HCT116 (cell line): Measurements from ENCODE around the gene GDI1. TPM values are rescaled to one million over a fixed set of nuclear protein-coding genes. Genes with fewer than 3 reads are reported as not detected.

Experiments
- ATAC-seq: fragments of 200-7000 bp; cut with Tn5 transposase; 2 replicates; pipeline ENCODE4 v1.9.1; 2020; ENCODE audit warnings: mild to moderate bottlenecking, moderate library complexity
- BruUV-seq: library from RNA; stranded (reverse); fragments of 400-500 nt; replicated peaks from 2 replicates; lab custom pipeline; 2021; lab: Mats Ljungman, UMichigan
- CTCF ChIA-PET: fragments of 300-600 bp; sonication (Branson Sonifier 250); formaldehyde crosslinking; loops from one replicate; lab custom pipeline; 2021; ENCODE audit warnings: antibody characterized with exemption; lab: Charles Lee
- POLR2A ChIA-PET: fragments of 300-600, 350-600 bp; sonication (Branson Sonifier 250); formaldehyde crosslinking; loops from one replicate; lab custom pipeline; 2021; ENCODE audit warnings: antibody characterized with exemption; lab: Charles Lee
- RAD21 ChIA-PET, 2 experiments: fragments of 300-600 bp; sonication (Branson Sonifier 250); formaldehyde crosslinking; loops; one replicate each; lab custom pipeline; 2023; ENCODE audit warnings: low total read pairs in 2 of 2; ENCODE audit not compliant: uncharacterized antibody in 2 of 2, unreplicated experiment in 2 of 2, low non-redundant PET in 1 of 2; lab: Charles Lee
- DNase-seq: peaks from one replicate; pipeline ENCODE4 v3.0.0-alpha.2; 2010; ENCODE audit warnings: low read depth, low spot score
- H2AFZ ChIP-seq: fragments of 200-600 bp; shearing (Covaris generic), sonication (generic); 2 replicates; pipeline ENCODE4 v1.6.1; 2017; ENCODE audit warnings: low read depth, mixed run types, mixed read lengths, antibody characterized with exemption, low read length; ENCODE audit not compliant: poor library complexity, severe bottlenecking
- H3K27ac ChIP-seq: 2 replicates; pipeline ENCODE4 v1.5.1; 2012; ENCODE audit warnings: low read depth, low read length
- H3K27me3 ChIP-seq: fragments of 200-600 bp; sonication (generic); 2 replicates; pipeline ENCODE4 v1.6.1; 2016; ENCODE audit warnings: mixed run types, low read length, mixed read lengths; ENCODE audit not compliant: insufficient read depth
- H3K36me3 ChIP-seq, 2 experiments: fragments of 200-500 bp in 1 of 2; fragments of 200-600 bp in 1 of 2; sonication (Bioruptor generic) in 1 of 2; sonication (generic) in 1 of 2; 2 replicates each; pipeline versions ENCODE4 v1.5.1 to v1.6.1; 2014 to 2016; ENCODE audit warnings: low read length in 2 of 2, inconsistent platforms in 1 of 2, mixed read lengths in 1 of 2, mixed run types in 1 of 2; ENCODE audit not compliant: insufficient read depth in 2 of 2, control insufficient read depth in 1 of 2
- H3K4me1 ChIP-seq, 2 experiments: fragments of 200-600 bp in 1 of 2; sonication (generic) in 1 of 2; 2 replicates each; pipeline versions ENCODE4 v1.5.1 to v1.6.1; 2012 to 2017; ENCODE audit warnings: low read length in 2 of 2, inconsistent platforms in 1 of 2, mild to moderate bottlenecking in 1 of 2, mixed read lengths in 1 of 2, mixed run types in 1 of 2, moderate library complexity in 1 of 2; ENCODE audit not compliant: insufficient read depth in 2 of 2, control insufficient read depth in 1 of 2
- H3K4me2 ChIP-seq: fragments of 200-600 bp; sonication (generic); 2 replicates; pipeline ENCODE4 v1.6.1; 2017; ENCODE audit warnings: mixed run types, low read length, mixed read lengths
- H3K4me3 ChIP-seq, 2 experiments: fragments of 200-600 bp in 1 of 2; sonication (generic) in 1 of 2; replicated peaks in 1 of 2; 2 replicates each; pipeline ENCODE4 v1.5.1; 2011 to 2016; ENCODE audit warnings: low read length in 2 of 2, control low read depth in 1 of 2, low read depth in 1 of 2, mild to moderate bottlenecking in 1 of 2, mixed read lengths in 1 of 2, mixed run types in 1 of 2
- H3K79me2 ChIP-seq: fragments of 200-600 bp; sonication (generic); 2 replicates; pipeline ENCODE4 v1.6.1; 2017; ENCODE audit warnings: mild to moderate bottlenecking, mixed run types, low read length, moderate library complexity, mixed read lengths; ENCODE audit not compliant: insufficient read depth
- H3K9ac ChIP-seq: fragments of 200-600 bp; sonication (generic); 2 replicates; pipeline ENCODE4 v1.6.1; 2016; ENCODE audit warnings: low read length, mixed read lengths
- H3K9me2 ChIP-seq: fragments of 200-600 bp; sonication (generic), shearing (Covaris generic); 2 replicates; pipeline ENCODE4 v1.6.1; 2017; ENCODE audit warnings: mixed run types, mild to moderate bottlenecking, moderate library complexity; ENCODE audit not compliant: insufficient read depth
- H3K9me3 ChIP-seq, 2 experiments: fragments of 200-500 bp in 1 of 2; fragments of 200-600 bp in 1 of 2; sonication (Bioruptor generic) in 1 of 2; sonication (generic) in 1 of 2; 2 replicates each; pipeline ENCODE4 v1.6.1; 2014 to 2017; ENCODE audit warnings: low read length in 2 of 2, mixed read lengths in 2 of 2, inconsistent platforms in 1 of 2, low read depth in 1 of 2, mild to moderate bottlenecking in 1 of 2, mixed run types in 1 of 2, moderate library complexity in 1 of 2; ENCODE audit not compliant: control insufficient read depth in 1 of 2, insufficient read depth in 1 of 2
- H4K20me1 ChIP-seq: fragments of 200-600 bp; sonication (generic), shearing (Covaris generic); 2 replicates; pipeline ENCODE4 v1.6.1; 2017; ENCODE audit warnings: mixed run types, mild to moderate bottlenecking, moderate library complexity; ENCODE audit not compliant: insufficient read depth
- JUND ChIP-seq: IDR thresholded peaks from 2 replicates; pipeline ENCODE4 v1.6.1; 2012
- MAX ChIP-seq: IDR thresholded peaks from 2 replicates; pipeline ENCODE4 v1.6.1; 2012
- POLR2A ChIP-seq: IDR thresholded peaks from 2 replicates; pipeline ENCODE4 v1.7.0; 2011; ENCODE audit warnings: borderline replicate concordance; ENCODE audit not compliant: insufficient read depth, insufficient read length; ENCODE audit errors: extremely low read depth
- POLR2AphosphoS5 ChIP-seq: IDR thresholded peaks from 2 replicates; pipeline ENCODE4 v1.6.1; 2011; ENCODE audit warnings: mild to moderate bottlenecking, low read depth, low read length, moderate library complexity
- SIN3A ChIP-seq: IDR thresholded peaks from 2 replicates; pipeline ENCODE4 v1.6.1; 2012; ENCODE audit warnings: low read depth
- SRF ChIP-seq: IDR thresholded peaks from 2 replicates; pipeline ENCODE4 v1.6.1; 2012; ENCODE audit warnings: low read depth
- ZBTB33 ChIP-seq: IDR thresholded peaks from 2 replicates; pipeline ENCODE4 v1.6.1; 2011; ENCODE audit warnings: mild to moderate bottlenecking, low read length, moderate library complexity; ENCODE audit not compliant: insufficient replicate concordance; ENCODE audit errors: extremely low read depth
- intact Hi-C: fragments of 100-400 bp; cut with micrococcal nuclease; formaldehyde crosslinking; loops from 2 replicates; pipeline ENCODE4 v1.10.0; 2022
- total RNA-seq: library from RNA; stranded (reverse); gene quantifications from one replicate; pipeline ENCODE4 v1.2.1, GENCODE V29; 2021; ENCODE audit not compliant: unreplicated experiment
- TF ChIP-seq, protein P1 (sequence below): IDR thresholded peaks from 2 replicates; pipeline ENCODE4 v1.6.1; 2012; ENCODE audit warnings: low read depth

The GDI1 gene
- total RNA-seq, 1 experiment from 2014 or later, result 122 TPM

DNA sequence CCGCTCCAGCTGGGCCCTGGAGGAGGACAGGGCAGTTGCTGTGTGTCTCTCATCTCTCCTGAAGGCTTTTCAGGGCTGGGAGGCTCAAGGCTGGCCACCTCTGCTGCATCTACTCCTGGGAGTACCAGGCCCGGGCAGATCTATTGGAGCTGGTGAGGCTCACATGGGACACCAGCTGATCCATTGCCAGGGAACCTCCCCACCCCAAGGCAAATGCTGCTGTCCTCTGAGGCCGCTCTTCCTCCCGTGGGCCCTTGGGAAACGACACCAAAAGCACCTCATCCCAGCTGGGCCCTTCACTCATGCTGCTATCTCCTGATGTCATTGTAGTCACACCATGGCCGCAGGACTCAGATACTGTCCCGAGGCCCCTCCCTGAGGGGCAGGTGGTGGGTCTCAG is 45.8 kb downstream of the GDI1 start:
- RAD21 ChIA-PET, result no interaction called here
- H3K79me2 ChIP-seq, result peaks cover 15% of the 10 kb centered on the region
- no peak overlapping the region for H3K9ac ChIP-seq
- peaks cover 0 to 10% of the 10 kb centered on the region in 2 experiments; a peak in 1 of 4 replicates for H3K36me3 ChIP-seq
- no peaks in the 10 kb centered on the region for H3K9me3 ChIP-seq
- POLR2A ChIA-PET, result interaction anchor here (0.9 kb wide), 1 partner anchor 10 kb away, joined by 3 read pairs; no protein-coding TSS in a partner anchor
- no TSS peak for BruUV-seq
- no peak overlapping the region for H3K27ac ChIP-seq
- H3K4me2 ChIP-seq, result no peak overlapping the region
- no peak overlapping the region for H3K4me3 ChIP-seq
- intact Hi-C loops, result no loop called here
- CTCF ChIA-PET, result no interaction called here
- no peaks in the 10 kb centered on the region for H3K27me3 ChIP-seq
- no peaks in the 10 kb centered on the region for H3K9me2 ChIP-seq
- H2AFZ ChIP-seq, result no peak overlapping the region
- peaks cover 10 to 32% of the 10 kb centered on the region in 2 experiments for H3K4me1 ChIP-seq
- TF ChIP-seq SIN3A (no peak), POLR2AphosphoS5 (no peak), MAX (no peak), JUND (no peak), POLR2A (no peak), ZBTB33 (no peak), SRF (no peak)
- TF ChIP-seq, protein P1, sequence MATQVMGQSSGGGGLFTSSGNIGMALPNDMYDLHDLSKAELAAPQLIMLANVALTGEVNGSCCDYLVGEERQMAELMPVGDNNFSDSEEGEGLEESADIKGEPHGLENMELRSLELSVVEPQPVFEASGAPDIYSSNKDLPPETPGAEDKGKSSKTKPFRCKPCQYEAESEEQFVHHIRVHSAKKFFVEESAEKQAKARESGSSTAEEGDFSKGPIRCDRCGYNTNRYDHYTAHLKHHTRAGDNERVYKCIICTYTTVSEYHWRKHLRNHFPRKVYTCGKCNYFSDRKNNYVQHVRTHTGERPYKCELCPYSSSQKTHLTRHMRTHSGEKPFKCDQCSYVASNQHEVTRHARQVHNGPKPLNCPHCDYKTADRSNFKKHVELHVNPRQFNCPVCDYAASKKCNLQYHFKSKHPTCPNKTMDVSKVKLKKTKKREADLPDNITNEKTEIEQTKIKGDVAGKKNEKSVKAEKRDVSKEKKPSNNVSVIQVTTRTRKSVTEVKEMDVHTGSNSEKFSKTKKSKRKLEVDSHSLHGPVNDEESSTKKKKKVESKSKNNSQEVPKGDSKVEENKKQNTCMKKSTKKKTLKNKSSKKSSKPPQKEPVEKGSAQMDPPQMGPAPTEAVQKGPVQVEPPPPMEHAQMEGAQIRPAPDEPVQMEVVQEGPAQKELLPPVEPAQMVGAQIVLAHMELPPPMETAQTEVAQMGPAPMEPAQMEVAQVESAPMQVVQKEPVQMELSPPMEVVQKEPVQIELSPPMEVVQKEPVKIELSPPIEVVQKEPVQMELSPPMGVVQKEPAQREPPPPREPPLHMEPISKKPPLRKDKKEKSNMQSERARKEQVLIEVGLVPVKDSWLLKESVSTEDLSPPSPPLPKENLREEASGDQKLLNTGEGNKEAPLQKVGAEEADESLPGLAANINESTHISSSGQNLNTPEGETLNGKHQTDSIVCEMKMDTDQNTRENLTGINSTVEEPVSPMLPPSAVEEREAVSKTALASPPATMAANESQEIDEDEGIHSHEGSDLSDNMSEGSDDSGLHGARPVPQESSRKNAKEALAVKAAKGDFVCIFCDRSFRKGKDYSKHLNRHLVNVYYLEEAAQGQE, result no peak
- TF ChIP-seq, all 23 proteins: peak for 0
- ATAC-seq (no peak), DNase-seq (no peak)
- no peaks in the 10 kb centered on the region for H4K20me1 ChIP-seq
